ENCODE measurements around the gene PLCB2. TPM values are rescaled to one million over a fixed set of nuclear protein-coding genes. Genes with fewer than 3 reads are reported as not detected.

PLCB2 gene
- total RNA-seq, 1 experiment from 2014 or later: 0.92 TPM

- no peak overlapping the region for H3K27ac ChIP-seq
- H3K4me1 ChIP-seq (replicated peaks; ENCODE audit: insufficient read depth): peaks cover 29% of the 10 kb centered on the region
- BruUV-seq (replicated peaks): no TSS peak
- H3K36me3 ChIP-seq (ENCODE audit: low read depth): no peaks in the 10 kb centered on the region
- no peak for TF ChIP-seq CTCF (conservative IDR thresholded peaks at IDR 0.05)
- no peak for TF ChIP-seq EZH2 (IDR thresholded peaks at IDR 0.05; ENCODE audit: low read depth)
- no peaks in the 10 kb centered on the region for H3K79me2 ChIP-seq (ENCODE audit: low read depth)
- no peak overlapping the region for H3K4me2 ChIP-seq
- intact Hi-C loops (cut with micrococcal nuclease; ENCODE audit: unreplicated experiment): loop anchor here (10.0 kb wide), 1 partner anchor 152 kb away; the partner anchor contains the start of gene BMF
- H3K27me3 ChIP-seq (ENCODE audit: insufficient read depth, low read depth): no peaks in the 10 kb centered on the region
- no peaks in the 10 kb centered on the region for H3K9me3 ChIP-seq (ENCODE audit: insufficient read depth, low read depth)
- no peaks in the 10 kb centered on the region for H3K9me2 ChIP-seq (ENCODE audit: insufficient read depth)
- no peaks in the 10 kb centered on the region for H4K20me1 ChIP-seq (ENCODE audit: insufficient read depth)
- no peak overlapping the region for H2AFZ ChIP-seq
- POLR2A ChIA-PET (ENCODE audit: unreplicated experiment): no interaction called here
- H3F3A ChIP-seq (ENCODE audit: insufficient read depth, low read depth): peaks cover 14% of the 10 kb centered on the region; the same call in 1 of the 2 replicates
- no peak for DNase-seq
- no peak overlapping the region for H3K4me3 ChIP-seq
- CTCF ChIA-PET: no interaction called here
Measured at GRCh38 chr15:40256638-40257235, 51.0 kb downstream of the PLCB2 start.

GRCh38 chr15:40255033-40255432 is 52.7 kb downstream of the PLCB2 start:
- no peaks in the 10 kb centered on the region for H3K36me3 ChIP-seq (ENCODE audit: low read depth)
- H2AFZ ChIP-seq: no peak overlapping the region
- no peaks in the 10 kb centered on the region for H3K9me2 ChIP-seq (ENCODE audit: insufficient read depth)
- H3K27me3 ChIP-seq (ENCODE audit: insufficient read depth, low read depth): no peaks in the 10 kb centered on the region
- peaks cover 25% of the 10 kb centered on the region; the same call in 1 of the 2 replicates for H3F3A ChIP-seq (ENCODE audit: insufficient read depth, low read depth)
- no peak for DNase-seq
- no peaks in the 10 kb centered on the region for H3K9me3 ChIP-seq (ENCODE audit: insufficient read depth, low read depth)
- no peak overlapping the region for H3K4me3 ChIP-seq
- H3K27ac ChIP-seq: no peak overlapping the region
- H3K4me2 ChIP-seq: no peak overlapping the region
- intact Hi-C loops (cut with micrococcal nuclease; ENCODE audit: unreplicated experiment): loop anchor here (10.0 kb wide), 1 partner anchor 150 kb away; the partner anchor contains the start of gene BMF
- H3K79me2 ChIP-seq (ENCODE audit: low read depth): no peaks in the 10 kb centered on the region
- no TSS peak for BruUV-seq (replicated peaks)
- H4K20me1 ChIP-seq (ENCODE audit: insufficient read depth): no peaks in the 10 kb centered on the region
- POLR2A ChIA-PET (ENCODE audit: unreplicated experiment): no interaction called here
- TF ChIP-seq CTCF (conservative IDR thresholded peaks at IDR 0.05) (no peak), EZH2 (IDR thresholded peaks at IDR 0.05; ENCODE audit: low read depth) (no peak)
- H3K4me1 ChIP-seq (replicated peaks; ENCODE audit: insufficient read depth): peaks cover 31% of the 10 kb centered on the region
- CTCF ChIA-PET: interaction anchor here (0.7 kb wide), 1 partner anchor 209 kb away, joined by 3 read pairs; no protein-coding TSS in a partner anchor

GRCh38 chr15:40254452-40254851 is 53.3 kb downstream of the PLCB2 start:
- no peaks in the 10 kb centered on the region for H3K27me3 ChIP-seq (ENCODE audit: insufficient read depth, low read depth)
- ChIA-PET CTCF (interaction anchor here (0.7 kb wide), 1 partner anchor 209 kb away, joined by 3 read pairs; no protein-coding TSS in a partner anchor), POLR2A (ENCODE audit: unreplicated experiment) (no interaction called here)
- DNase-seq: no peak
- H4K20me1 ChIP-seq (ENCODE audit: insufficient read depth): no peaks in the 10 kb centered on the region
- H3K4me3 ChIP-seq: no peak overlapping the region
- H2AFZ ChIP-seq: no peak overlapping the region
- no peaks in the 10 kb centered on the region for H3K79me2 ChIP-seq (ENCODE audit: low read depth)
- H3F3A ChIP-seq (ENCODE audit: insufficient read depth, low read depth): peaks cover 28% of the 10 kb centered on the region; the same call in 1 of the 2 replicates
- no peak overlapping the region for H3K4me2 ChIP-seq
- no peaks in the 10 kb centered on the region for H3K36me3 ChIP-seq (ENCODE audit: low read depth)
- no TSS peak for BruUV-seq (replicated peaks)
- H3K4me1 ChIP-seq (replicated peaks; ENCODE audit: insufficient read depth): peaks cover 37% of the 10 kb centered on the region
- H3K9me3 ChIP-seq (ENCODE audit: insufficient read depth, low read depth): no peaks in the 10 kb centered on the region
- no peaks in the 10 kb centered on the region for H3K9me2 ChIP-seq (ENCODE audit: insufficient read depth)
- TF ChIP-seq EZH2 (IDR thresholded peaks at IDR 0.05; ENCODE audit: low read depth) (no peak), CTCF (conservative IDR thresholded peaks at IDR 0.05) (no peak)
- intact Hi-C loops (cut with micrococcal nuclease; ENCODE audit: unreplicated experiment): loop anchor here (10.0 kb wide), 1 partner anchor 150 kb away; the partner anchor contains the start of gene BMF
- no peak overlapping the region for H3K27ac ChIP-seq
